HepG2 (cell line): Measurements from ENCODE around the gene KRTAP5-2.

Source experiments
- ATF1 ChIP-seq: IDR thresholded peaks from 2 replicates; pipeline ENCODE4 v1.6.1; 2016; ENCODE audit warnings: mild to moderate bottlenecking, control low read depth
- ATF3 ChIP-seq: sonication (generic); formaldehyde crosslinking; IDR thresholded peaks from 2 replicates; pipeline ENCODE4 v1.4.0; 2020; ENCODE audit warnings: missing genetic modification reagents
- ATF5 ChIP-seq: sonication (generic); formaldehyde crosslinking; IDR thresholded peaks from 2 replicates; pipeline ENCODE4 v1.4.0; 2020; ENCODE audit warnings: mild to moderate bottlenecking, low read depth, missing genetic modification reagents
- CTCF ChIP-seq: sonication (generic); formaldehyde crosslinking; IDR thresholded peaks from 2 replicates; pipeline ENCODE4 v1.5.0; 2020; ENCODE audit warnings: mild to moderate bottlenecking, missing genetic modification reagents, moderate library complexity
- DPF2 ChIP-seq: sonication (generic); formaldehyde crosslinking; IDR thresholded peaks from 2 replicates; pipeline ENCODE4 v1.4.0; 2020; ENCODE audit warnings: mild to moderate bottlenecking, low read depth, missing genetic modification reagents, borderline replicate concordance
- MTERF4 ChIP-seq: sonication (generic); formaldehyde crosslinking; IDR thresholded peaks from 2 replicates; pipeline ENCODE4 v1.8.0; 2023; ENCODE audit warnings: mild to moderate bottlenecking, missing genetic modification reagents
- MYC ChIP-seq: sonication (generic); formaldehyde crosslinking; IDR thresholded peaks from 2 replicates; pipeline ENCODE4 v1.9.0; 2021; ENCODE audit warnings: missing genetic modification reagents, borderline replicate concordance
- NFE2L2 ChIP-seq: fragments of 150-350 bp; IDR thresholded peaks from 2 replicates; pipeline ENCODE4 v1.6.1; 2014; ENCODE audit warnings: low read length
- PHF8 ChIP-seq: sonication (generic); formaldehyde crosslinking; IDR thresholded peaks from 2 replicates; pipeline ENCODE4 v1.5.0; 2020; ENCODE audit warnings: missing genetic modification reagents
- SATB2 ChIP-seq: sonication (generic); formaldehyde crosslinking; IDR thresholded peaks from 2 replicates; pipeline ENCODE4 v1.5.0; 2020; ENCODE audit warnings: missing genetic modification reagents
- SMC3 ChIP-seq: IDR thresholded peaks from 2 replicates; pipeline ENCODE4 v1.6.1; 2011; ENCODE audit warnings: low read length, improper control_type of control experiment
- TCF7 ChIP-seq: sonication (generic); IDR thresholded peaks from 2 replicates; pipeline ENCODE4 v1.6.1; 2016; ENCODE audit warnings: antibody characterized with exemption, low read depth

- TF ChIP-seq DPF2 (CRISPR knock-in tag) = no peak
- TF ChIP-seq CTCF (CRISPR knock-in tag) = no peak
- no peak for TF ChIP-seq SATB2
- no peak for TF ChIP-seq TCF7
- TF ChIP-seq PHF8 (CRISPR knock-in tag) = no peak
- no peak for TF ChIP-seq MYC
- no peak for TF ChIP-seq NFE2L2
- TF ChIP-seq MTERF4 = no peak
- TF ChIP-seq ATF5 = no peak
- TF ChIP-seq ATF3 = no peak
- TF ChIP-seq ATF1 (CRISPR knock-in tag) = no peak
- no peak for TF ChIP-seq SMC3
Measured at GRCh38 chr11:1573903-1574237, 24.2 kb downstream of the KRTAP5-2 start.
